Measurements from ENCODE around the gene LIMS2. TPM values are rescaled to one million over a fixed set of nuclear protein-coding genes. Genes with fewer than 3 reads are reported as not detected.

The LIMS2 gene
- polyA plus RNA-seq, 2 of the 4 experiments (the other 2 are of a cell fraction) = 1.2 to 6.1 TPM

GRCh38 chr2:127634626-127635379 lies 40.5 kb downstream of the LIMS2 start (continued):
- no peak for TF ChIP-seq E2F6 (IDR thresholded peaks at IDR 0.05; ENCODE audit: borderline replicate concordance, low read depth)
- TF ChIP-seq ZNF302 (CRISPR knock-in tag; IDR thresholded peaks at IDR 0.05) = no peak

GRCh38 chr2:127634066-127634617 lies 41.2 kb downstream of the LIMS2 start:
- ChIA-PET POLR2A (no interaction called here), CTCF (interaction anchor here (1.5 kb wide), 1 partner anchor 16 kb away, joined by 4 read pairs; no protein-coding TSS in a partner anchor)
- WGBS (ENCODE audit: missing lambda C conversion rate) = 98% methylated on average over 8 of the region's 16 CpGs
- FAIRE-seq (no peak), DNase-seq (ENCODE audit: low read depth in 1 of 2, low spot score in 1 of 2) (no peak), ATAC-seq (no peak)
- no peaks in the 10 kb centered on the region for H3K9me3 ChIP-seq
- H3K4me1 ChIP-seq = peaks cover 15% of the 10 kb centered on the region
- H3K4me3 ChIP-seq = no peak overlapping the region
- no peak overlapping the region for H3K27ac ChIP-seq
- no peak overlapping the region for H3K4me2 ChIP-seq
- TF ChIP-seq EHMT2 (IDR thresholded peaks at IDR 0.05; ENCODE audit: low read depth) (no peak), REST (IDR thresholded peaks at IDR 0.05) (no peak), RFX5 (IDR thresholded peaks at IDR 0.05) (no peak), POLR2A (IDR thresholded peaks at IDR 0.05; ENCODE audit: low read length) (no peak), HES2 (IDR thresholded peaks at IDR 0.05) (no peak), HOXB13 (CRISPR knock-in tag; IDR thresholded peaks at IDR 0.05; ENCODE audit: low read depth) (no peak), NR3C1 (IDR thresholded peaks at IDR 0.05) (no peak), POLR2AphosphoS2 (conservative IDR thresholded peaks at IDR 0.05; ENCODE audit: low read length) (no peak), HOXB5 (CRISPR knock-in tag; IDR thresholded peaks at IDR 0.05) (no peak), CBX8 (IDR thresholded peaks at IDR 0.05) (no peak), GATA3 (IDR thresholded peaks at IDR 0.05; ENCODE audit: borderline replicate concordance) (no peak), KDM1A (IDR thresholded peaks at IDR 0.05; ENCODE audit: low read depth) (no peak), ATOH8 (CRISPR knock-in tag; IDR thresholded peaks at IDR 0.05; ENCODE audit: low read depth) (no peak), KDM5A (IDR thresholded peaks at IDR 0.05) (no peak), RAD21 (conservative IDR thresholded peaks at IDR 0.05 in 1 of 2, IDR thresholded peaks at IDR 0.05 in 1 of 2) (no peak), TFCP2L1 (CRISPR knock-in tag; IDR thresholded peaks at IDR 0.05) (no peak), HMGXB4 (CRISPR knock-in tag; IDR thresholded peaks at IDR 0.05; ENCODE audit: borderline replicate concordance) (no peak), EHF (CRISPR knock-in tag; IDR thresholded peaks at IDR 0.05) (no peak), ZNF302 (CRISPR knock-in tag; IDR thresholded peaks at IDR 0.05) (no peak)
